ENCODE data around the gene PCP2. TPM values are rescaled to one million over a fixed set of nuclear protein-coding genes. Genes with fewer than 3 reads are reported as not detected.

The PCP2 gene
- total and polyA plus RNA-seq, 2 experiments from 2014 or later: 0.60 TPM; not detected in 1

DNA sequence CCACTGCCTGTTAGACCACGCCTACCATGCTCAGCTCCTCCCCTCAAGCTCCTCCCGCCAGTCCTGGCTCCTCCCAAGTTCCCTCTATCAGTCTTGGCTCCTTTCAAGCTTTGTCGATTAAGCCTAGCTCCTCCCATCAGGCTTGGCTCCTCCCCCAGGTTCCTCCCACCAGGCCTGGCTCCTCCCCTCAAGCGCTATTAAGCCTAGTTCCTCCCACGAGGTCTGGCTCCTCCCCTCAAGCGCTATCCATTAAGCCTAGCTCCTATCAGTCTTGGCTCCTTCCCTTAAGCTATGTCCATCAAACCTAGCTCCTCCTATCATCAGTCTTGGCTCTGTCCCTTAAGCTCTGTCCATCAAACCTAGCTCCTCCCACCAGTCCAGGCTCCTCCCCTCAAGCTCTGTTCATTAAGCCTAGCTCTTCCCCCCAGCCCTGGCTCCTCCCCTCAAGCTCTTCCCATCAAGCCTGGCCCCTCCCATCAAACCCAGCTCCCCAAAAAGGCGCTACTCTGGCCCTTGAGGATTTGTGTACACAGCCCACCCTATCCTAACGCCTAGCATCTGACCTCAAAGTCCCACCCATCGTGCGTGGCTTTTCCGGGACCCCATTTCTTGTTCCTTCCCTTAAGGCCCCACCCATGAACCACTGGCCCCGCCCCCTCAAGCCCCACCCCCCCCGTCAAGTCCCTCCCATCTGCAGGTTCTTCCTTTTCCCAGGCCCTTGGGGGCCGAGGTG, 27.9 kb downstream of the PCP2 start:
- DNase-seq (ENCODE audit: low spot score): no peak
- no peaks in the 10 kb centered on the region for H3K9me3 ChIP-seq (ENCODE audit: low read depth)
- no peaks in the 10 kb centered on the region for H3K36me3 ChIP-seq (replicated peaks; ENCODE audit: insufficient read depth, low read depth)
- 92% methylated on average over 9 of the region's 14 CpGs for WGBS (ENCODE audit: low lambda C conversion rate, missing lambda C conversion rate)
- H3K27ac ChIP-seq: no peak overlapping the region
- no peak overlapping the region for H3K4me3 ChIP-seq
- peaks cover 52% of the 10 kb centered on the region for H3K79me2 ChIP-seq
- TF ChIP-seq, protein P1, sequence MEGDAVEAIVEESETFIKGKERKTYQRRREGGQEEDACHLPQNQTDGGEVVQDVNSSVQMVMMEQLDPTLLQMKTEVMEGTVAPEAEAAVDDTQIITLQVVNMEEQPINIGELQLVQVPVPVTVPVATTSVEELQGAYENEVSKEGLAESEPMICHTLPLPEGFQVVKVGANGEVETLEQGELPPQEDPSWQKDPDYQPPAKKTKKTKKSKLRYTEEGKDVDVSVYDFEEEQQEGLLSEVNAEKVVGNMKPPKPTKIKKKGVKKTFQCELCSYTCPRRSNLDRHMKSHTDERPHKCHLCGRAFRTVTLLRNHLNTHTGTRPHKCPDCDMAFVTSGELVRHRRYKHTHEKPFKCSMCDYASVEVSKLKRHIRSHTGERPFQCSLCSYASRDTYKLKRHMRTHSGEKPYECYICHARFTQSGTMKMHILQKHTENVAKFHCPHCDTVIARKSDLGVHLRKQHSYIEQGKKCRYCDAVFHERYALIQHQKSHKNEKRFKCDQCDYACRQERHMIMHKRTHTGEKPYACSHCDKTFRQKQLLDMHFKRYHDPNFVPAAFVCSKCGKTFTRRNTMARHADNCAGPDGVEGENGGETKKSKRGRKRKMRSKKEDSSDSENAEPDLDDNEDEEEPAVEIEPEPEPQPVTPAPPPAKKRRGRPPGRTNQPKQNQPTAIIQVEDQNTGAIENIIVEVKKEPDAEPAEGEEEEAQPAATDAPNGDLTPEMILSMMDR (IDR thresholded peaks at IDR 0.05; ENCODE audit: poor library complexity): no peak
- no peak for TF ChIP-seq EZH2phosphoT487 (IDR thresholded peaks at IDR 0.05; ENCODE audit: low read depth, severe bottlenecking, unreplicated experiment)
- TF ChIP-seq EZH2 (IDR thresholded peaks at IDR 0.05; ENCODE audit: borderline replicate concordance): no peak
- no peaks in the 10 kb centered on the region for H3K4me1 ChIP-seq (ENCODE audit: insufficient read depth)
- H3K27me3 ChIP-seq: no peaks in the 10 kb centered on the region
- peaks cover 68% of the 10 kb centered on the region for H4K20me1 ChIP-seq (ENCODE audit: insufficient read depth, poor library complexity, severe bottlenecking)
- H3K4me2 ChIP-seq: no peak overlapping the region
- no peak overlapping the region for H2AFZ ChIP-seq
- no peaks in the 10 kb centered on the region for H3K9me2 ChIP-seq (replicated peaks; ENCODE audit: insufficient read depth)

DNA sequence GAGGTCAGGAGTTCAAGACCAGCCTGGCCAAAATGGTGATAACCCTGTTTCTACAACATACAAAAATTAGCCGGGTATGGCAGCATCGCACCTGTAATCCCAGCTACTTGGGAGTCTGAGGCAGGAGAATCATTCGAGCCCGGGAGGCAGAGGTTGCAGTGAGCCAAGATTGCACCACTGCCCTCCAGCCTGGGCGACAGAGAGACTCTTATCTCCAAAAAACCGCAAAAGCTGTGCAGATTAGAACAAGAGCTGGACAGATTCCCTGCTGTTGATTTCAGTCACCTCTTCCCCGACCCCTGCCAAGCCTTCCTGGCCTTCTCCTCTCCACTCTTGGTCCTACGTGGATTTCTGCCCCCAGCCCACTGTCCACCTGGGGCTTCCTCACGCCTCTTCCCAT, 29.6 kb downstream of the PCP2 start:
- Histone ChIP-seq H3K4me1 (ENCODE audit: insufficient read depth) (no peaks in the 10 kb centered on the region), H3K9me2 (replicated peaks; ENCODE audit: insufficient read depth) (no peaks in the 10 kb centered on the region), H3K4me3 (no peak overlapping the region), H3K27me3 (no peaks in the 10 kb centered on the region), H3K4me2 (no peak overlapping the region), H2AFZ (no peak overlapping the region), H3K36me3 (replicated peaks; ENCODE audit: insufficient read depth, low read depth) (no peaks in the 10 kb centered on the region), H3K79me2 (peaks cover 52% of the 10 kb centered on the region), H3K27ac (no peak overlapping the region), H4K20me1 (ENCODE audit: insufficient read depth, poor library complexity, severe bottlenecking) (peaks cover 68% of the 10 kb centered on the region), H3K9me3 (ENCODE audit: low read depth) (no peaks in the 10 kb centered on the region)
- DNase-seq (ENCODE audit: low spot score): no peak
- TF ChIP-seq EZH2 (IDR thresholded peaks at IDR 0.05; ENCODE audit: borderline replicate concordance) (no peak), EZH2phosphoT487 (IDR thresholded peaks at IDR 0.05; ENCODE audit: low read depth, severe bottlenecking, unreplicated experiment) (no peak)
- TF ChIP-seq, protein P1 (IDR thresholded peaks at IDR 0.05; ENCODE audit: poor library complexity): no peak
- 78% methylated on average over 9 of the region's 9 CpGs for WGBS (ENCODE audit: low lambda C conversion rate, missing lambda C conversion rate)

DNA sequence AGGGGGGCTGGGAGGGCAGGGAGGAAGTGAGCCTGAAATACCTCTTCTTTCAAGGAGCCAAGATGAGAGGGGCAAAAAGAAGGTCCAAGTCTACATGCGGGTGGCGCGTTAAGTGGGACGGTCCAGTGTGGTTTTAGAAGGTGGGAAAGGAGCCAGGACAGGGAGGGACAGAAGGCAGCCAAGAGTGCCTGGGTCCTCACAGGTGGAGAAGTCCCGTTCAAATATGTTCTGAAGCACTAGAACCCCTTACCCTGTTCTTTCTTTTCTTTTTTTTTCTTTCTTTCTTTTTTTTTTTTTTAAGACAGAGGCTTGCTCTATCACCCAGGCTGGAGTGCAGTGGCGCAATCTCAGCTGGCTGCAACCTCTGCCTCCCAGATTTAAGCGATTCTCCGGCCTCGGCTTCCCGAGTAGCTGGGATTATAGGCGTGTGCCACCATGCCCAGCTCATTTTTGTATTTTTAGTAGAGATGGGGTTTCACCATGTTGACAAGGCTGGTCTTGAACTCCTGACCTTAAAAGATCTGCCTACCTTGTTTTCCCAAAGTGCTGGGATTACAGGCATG, 30.5 kb downstream of the PCP2 start:
- Histone ChIP-seq H3K27me3 (no peaks in the 10 kb centered on the region), H3K4me1 (ENCODE audit: insufficient read depth) (no peaks in the 10 kb centered on the region), H3K79me2 (peaks cover 61% of the 10 kb centered on the region), H3K4me2 (no peak overlapping the region), H3K36me3 (replicated peaks; ENCODE audit: insufficient read depth, low read depth) (no peaks in the 10 kb centered on the region), H3K9me3 (ENCODE audit: low read depth) (no peaks in the 10 kb centered on the region), H3K4me3 (no peak overlapping the region), H4K20me1 (ENCODE audit: insufficient read depth, poor library complexity, severe bottlenecking) (peaks cover 76% of the 10 kb centered on the region), H3K9me2 (replicated peaks; ENCODE audit: insufficient read depth) (no peaks in the 10 kb centered on the region), H3K27ac (no peak overlapping the region), H2AFZ (no peak overlapping the region)
- TF ChIP-seq EZH2phosphoT487 (IDR thresholded peaks at IDR 0.05; ENCODE audit: low read depth, severe bottlenecking, unreplicated experiment) (no peak), EZH2 (IDR thresholded peaks at IDR 0.05; ENCODE audit: borderline replicate concordance) (no peak)
- TF ChIP-seq, protein P1 (IDR thresholded peaks at IDR 0.05; ENCODE audit: poor library complexity): no peak
- WGBS (ENCODE audit: low lambda C conversion rate, missing lambda C conversion rate): 88% methylated on average over 11 of the region's 11 CpGs
- DNase-seq (ENCODE audit: low spot score): no peak
